Measurements from ENCODE around the gene DUSP5.

GRCh38 chr10:110556296-110556695 is 58.6 kb downstream of the DUSP5 start:
- TF ChIP-seq CTCF (IDR thresholded peaks at IDR 0.05): no peak
- no peak for TF ChIP-seq EP300 (IDR thresholded peaks at IDR 0.05; ENCODE audit: low read depth)
- no peak for TF ChIP-seq POLR2AphosphoS5 (IDR thresholded peaks at IDR 0.05)
- TF ChIP-seq POLR2A (IDR thresholded peaks at IDR 0.05): no peak

Measured in transverse colon (tissue), 4 donors.